Esophagus squamous epithelium (tissue), 4 donors: ENCODE measurements around the gene PTPN2.

Experiments
- CTCF ChIP-seq, 6 experiments: fragments of 450-650 bp in 4 of 6; fragments of 200-600 bp in 2 of 6; sonication (generic) in 2 of 6; IDR thresholded peaks; one replicate each; pipeline ENCODE4 v1.5.1; 2016 to 2019; ENCODE audit warnings: antibody characterized with exemption in 6 of 6, mild to moderate bottlenecking in 4 of 6, moderate library complexity in 4 of 6
- POLR2A ChIP-seq, 4 donors: fragments of 450-650 bp; IDR thresholded peaks; one replicate each; pipeline ENCODE4 v1.6.1; 2017; ENCODE audit warnings: antibody characterized with exemption in 4 of 4, mild to moderate bottlenecking in 4 of 4, moderate library complexity in 3 of 4

GRCh38 chr18:12765586-12765985 is 118.5 kb downstream of the PTPN2 start:
- no peak for TF ChIP-seq CTCF (IDR thresholded peaks at IDR 0.05)
- TF ChIP-seq POLR2A (IDR thresholded peaks at IDR 0.05), result no peak
